HG03045 (cell line): ENCODE measurements around the gene SPNS3.

Source experiments
- ATAC-seq: cut with Tn5 transposase; IDR thresholded peaks from one replicate; pipeline ENCODE4 v1.9.1; 2021; ENCODE audit warnings: mild to moderate bottlenecking, moderate library complexity; ENCODE audit not compliant: unreplicated experiment

The SPNS3 gene

DNA sequence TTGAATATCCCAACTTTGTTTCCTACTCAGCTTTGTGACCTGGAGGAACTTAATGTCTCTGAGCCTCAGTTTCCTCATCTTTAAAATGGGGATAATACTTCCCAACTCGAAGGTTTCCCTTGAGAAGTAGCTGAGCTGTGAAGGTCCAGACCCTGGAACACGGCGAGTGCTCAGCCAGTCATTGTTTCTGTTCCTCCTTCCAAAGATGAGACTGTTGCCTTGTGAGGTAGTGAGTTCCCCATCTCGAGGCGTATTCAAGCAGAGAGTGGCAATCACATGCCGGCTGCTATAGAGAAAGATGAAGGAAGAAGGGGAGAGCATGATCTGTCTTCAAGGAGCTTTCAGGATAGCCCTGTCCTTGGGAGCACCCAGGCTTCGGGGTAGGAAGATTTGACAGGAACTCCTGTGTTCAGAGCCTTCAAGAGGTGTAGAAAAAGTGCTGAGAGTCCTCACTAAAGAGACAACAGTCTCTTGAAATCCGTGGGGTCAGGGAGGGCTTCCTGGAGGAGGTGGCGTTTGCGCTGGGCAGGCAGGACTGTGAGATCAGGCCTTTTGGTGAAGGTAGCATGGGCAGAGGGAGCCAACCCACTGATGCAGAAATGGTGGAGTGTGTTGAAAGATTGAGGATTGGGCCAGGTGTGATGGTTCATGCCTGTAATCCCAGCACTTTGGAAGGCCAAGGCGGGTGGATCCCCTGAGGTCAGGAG lies 92.1 kb downstream of the SPNS3 start:
- ATAC-seq: no peak

- no peak for ATAC-seq
Observed at GRCh38 chr17:4527134-4527533, 93.4 kb downstream of the SPNS3 start.

DNA sequence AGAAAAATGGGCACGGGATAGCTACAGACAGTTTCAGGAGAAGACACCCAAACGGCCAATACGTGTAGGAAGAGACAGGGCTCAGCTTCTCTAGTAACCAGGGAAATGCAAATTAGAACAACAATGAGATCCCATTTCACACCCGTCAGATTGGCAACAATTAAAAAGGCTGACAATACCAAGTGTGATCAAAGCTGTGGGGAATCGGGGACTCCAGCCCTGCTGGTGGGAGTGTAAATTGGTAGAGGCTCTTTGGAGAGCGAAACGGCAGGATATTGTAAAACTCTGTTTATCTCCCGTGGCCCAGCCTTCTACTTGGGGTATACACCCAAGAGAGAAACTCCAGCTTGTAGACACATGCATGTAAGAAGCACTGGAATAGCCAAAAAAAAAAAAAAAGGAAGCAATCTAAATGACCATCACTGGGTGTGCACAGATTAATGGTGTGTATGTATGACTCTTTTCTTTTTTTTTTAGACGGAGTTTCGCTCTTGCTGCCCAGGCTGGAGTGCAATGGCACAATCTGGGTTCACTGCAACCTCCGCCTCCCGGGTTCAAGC lies 93.9 kb downstream of the SPNS3 start:
- no peak for ATAC-seq

- no peak for ATAC-seq
Observed at GRCh38 chr17:4529533-4530152, 95.9 kb downstream of the SPNS3 start.

DNA sequence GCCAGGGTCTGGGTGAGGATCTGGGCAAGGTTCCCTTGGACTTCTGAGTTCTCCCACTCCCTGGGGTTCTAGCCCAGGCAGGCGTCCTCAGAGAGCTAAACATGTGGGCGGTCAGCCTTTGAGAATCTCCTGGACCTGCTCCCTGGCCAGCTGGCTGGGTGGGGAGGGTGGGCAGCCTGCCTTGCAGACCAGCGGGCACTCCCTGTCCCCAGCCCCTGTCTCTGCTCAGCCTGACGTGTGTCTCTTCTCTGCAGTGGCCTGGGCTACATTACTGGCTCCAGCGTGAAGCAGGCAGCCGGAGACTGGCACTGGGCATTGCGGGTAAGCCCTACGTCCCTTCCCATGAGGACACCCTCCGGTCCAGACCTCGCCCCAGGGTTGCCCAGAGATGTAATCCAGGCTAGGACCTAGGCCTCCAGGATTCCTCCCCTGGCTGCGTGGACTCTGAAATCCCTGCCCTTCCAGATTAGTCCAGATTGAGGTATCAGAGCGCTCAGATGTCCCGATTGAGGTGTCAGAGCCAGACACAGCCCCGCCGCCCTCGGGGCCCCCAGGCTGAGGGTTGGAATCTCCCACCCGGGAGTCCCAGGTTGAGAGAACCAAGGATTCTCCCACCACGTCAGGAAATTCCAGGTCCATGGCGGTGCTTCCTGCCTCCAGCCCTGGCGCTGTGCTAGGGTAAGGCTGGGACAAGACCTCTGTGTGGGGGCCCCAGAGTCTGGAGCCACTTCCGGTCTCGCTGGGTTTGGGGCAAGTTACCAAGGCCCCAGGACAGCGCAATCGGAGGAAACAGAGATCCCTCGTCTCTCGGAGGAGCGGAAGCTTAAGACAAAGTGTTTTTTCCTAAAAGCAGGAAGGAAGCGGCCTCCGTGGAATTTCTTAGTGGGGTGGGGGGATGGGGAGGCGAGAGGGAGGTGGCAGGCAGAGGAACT lies 97.3 kb downstream of the SPNS3 start:
- no peak for ATAC-seq

- no peak for ATAC-seq
Observed at GRCh38 chr17:4531988-4532736, 98.4 kb downstream of the SPNS3 start.

DNA sequence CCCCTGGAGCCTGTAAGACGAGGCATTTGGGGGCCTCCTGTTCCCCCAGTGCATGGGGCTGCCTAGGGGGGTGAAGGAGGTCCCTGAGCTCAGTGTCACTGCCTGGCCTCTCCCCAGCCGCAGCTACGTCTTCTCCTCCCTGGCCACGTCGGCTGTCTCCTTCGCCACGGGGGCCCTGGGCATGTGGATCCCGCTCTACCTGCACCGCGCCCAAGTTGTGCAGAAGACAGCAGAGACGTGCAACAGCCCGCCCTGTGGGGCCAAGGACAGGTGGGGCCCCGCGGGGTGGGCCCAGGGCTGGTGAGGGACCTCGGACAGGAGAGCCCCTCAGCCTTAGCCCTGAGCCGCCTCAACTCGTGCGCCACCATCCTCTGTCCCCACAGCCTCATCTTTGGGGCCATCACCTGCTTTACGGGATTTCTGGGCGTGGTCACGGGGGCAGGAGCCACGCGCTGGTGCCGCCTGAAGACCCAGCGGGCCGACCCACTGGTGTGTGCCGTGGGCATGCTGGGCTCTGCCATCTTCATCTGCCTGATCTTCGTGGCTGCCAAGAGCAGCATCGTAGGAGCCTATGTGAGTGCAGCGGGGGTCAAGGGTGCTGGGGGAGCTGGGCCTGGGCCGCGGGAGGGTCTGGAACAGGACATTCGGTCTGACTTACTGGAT lies 99.3 kb downstream of the SPNS3 start:
- ATAC-seq: no peak

DNA sequence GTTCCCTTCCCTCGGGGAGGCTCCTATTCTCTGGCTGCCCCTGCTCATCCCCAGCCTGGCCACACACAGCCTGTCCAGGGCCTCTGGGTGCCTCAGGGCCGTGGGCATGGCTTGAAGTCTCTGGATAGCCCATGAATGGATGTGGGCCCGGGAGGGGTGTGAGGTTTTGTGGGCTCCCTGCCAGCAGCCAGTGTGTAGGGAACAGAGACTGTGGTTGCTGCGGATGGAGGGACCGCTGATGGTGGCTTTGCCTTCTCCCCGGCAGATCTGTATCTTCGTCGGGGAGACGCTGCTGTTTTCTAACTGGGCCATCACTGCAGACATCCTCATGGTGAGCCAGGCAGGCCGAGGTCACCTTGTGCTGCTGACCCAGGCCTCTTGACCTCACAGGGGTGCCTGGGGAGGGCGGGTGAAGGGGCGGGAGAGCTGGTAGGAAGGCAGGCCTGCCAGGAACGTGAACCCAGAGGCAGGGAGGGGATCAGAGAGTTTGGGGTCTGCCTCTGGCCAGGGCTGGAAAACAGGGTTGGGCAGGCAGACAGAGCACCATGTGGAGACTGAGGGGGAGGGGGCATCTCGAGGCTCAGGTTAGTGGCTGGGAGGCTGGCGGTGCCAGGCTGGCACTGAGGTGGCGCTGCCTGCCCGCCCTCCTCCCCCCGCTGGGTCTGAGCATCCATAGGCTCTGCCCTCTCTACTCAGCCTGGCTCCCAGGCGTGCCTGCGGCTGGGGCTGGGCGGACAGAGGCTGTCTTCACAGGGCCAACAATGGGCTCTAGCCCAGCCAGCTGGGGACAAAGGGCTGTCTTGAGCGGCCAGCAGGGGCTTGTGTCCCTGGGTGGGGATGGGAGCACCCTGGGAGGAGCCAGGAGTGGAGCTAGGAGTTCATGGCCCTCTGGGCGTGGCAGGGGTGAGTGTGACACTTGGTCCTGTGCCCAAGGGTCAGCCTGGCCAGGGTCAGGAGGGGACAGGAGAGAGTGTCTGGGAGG lies 100.1 kb downstream of the SPNS3 start:
- ATAC-seq: no peak

- no peak for ATAC-seq
Observed at GRCh38 chr17:4534515-4534914, 100.8 kb downstream of the SPNS3 start.

DNA sequence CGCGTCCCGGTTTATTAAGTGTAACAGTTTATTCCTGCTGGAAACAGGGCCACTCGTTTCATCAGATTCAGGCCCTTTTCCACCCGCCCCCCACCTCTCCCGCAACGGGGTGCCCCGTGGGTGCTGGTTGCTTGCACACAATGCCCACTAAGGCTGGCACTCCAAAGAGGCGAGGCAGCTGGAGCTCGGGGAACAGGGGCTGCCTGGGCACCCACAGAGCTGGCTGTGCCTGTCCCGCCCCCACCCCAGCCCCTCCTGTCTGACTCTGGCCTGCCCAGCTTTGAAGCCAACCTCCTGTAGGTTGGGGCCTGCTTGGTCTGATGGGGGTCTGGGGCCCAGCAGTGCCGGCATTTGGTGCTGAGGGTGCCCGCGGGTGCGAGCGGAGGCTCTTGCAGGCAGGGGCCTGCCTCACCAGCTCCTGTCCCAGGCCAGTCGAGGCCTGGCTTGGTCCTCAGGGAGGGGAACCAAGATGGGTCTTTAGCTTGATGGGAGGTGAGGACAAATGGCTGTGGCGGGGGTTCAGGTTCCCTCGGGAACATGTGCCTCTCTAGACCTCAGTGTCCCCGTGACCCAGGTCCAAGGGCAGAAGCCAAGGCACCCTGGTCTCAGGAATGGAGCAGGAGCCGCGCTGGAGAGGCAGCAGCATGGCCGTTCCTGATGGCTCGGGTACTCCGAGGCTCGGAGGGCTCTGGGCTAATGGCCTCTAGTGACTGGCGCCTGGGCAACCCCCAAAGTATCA lies 101.4 kb downstream of the SPNS3 start:
- ATAC-seq: no peak

DNA sequence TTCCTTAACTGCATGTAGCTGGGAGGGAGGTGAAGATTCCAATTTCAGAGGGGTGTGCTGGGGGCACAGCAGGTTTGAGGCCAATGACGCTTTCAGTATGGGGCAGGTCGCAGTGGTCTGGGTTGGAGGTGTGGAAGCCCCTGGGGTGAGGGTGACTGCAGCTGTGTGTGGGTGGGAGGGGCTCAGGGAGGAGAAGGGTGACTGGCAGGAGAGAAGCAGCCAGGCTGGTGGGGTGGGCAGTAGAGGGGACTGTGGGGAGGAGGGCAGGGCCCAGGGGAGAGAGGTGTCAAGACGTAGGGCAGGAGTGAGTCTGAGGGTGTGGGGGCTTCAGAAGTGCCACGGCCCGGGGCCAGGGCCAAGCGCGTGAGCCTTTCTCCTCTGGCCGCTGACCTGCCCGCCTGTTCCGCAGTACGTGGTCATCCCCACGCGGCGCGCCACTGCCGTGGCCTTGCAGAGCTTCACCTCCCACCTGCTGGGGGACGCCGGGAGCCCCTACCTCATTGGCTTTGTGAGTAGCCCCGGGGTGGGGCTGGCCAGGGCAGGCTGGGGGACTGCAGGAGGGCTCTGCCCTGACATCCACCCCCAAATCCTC lies 102.0 kb downstream of the SPNS3 start:
- ATAC-seq: no peak

DNA sequence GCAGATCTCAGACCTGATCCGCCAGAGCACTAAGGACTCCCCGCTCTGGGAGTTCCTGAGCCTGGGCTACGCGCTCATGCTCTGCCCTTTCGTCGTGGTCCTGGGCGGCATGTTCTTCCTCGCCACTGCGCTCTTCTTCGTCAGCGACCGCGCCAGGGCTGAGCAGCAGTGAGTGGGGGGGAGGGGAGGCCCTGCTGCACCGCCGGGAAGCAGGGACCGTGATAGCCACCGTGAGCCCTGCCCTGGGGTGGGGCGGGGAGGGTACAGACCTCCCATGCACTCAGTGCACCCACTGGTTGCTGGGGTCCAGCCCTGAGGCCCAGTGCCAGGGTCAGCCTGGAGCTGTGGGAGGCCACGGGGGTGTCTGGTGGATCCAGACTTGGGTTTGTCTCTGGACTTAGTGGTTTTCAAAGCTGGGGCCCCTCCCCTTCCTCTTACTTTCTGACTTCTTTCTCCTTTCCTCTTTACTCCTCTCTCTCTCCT lies 102.6 kb downstream of the SPNS3 start:
- no peak for ATAC-seq

- no peak for ATAC-seq
Observed at GRCh38 chr17:4536742-4537411, 103.1 kb downstream of the SPNS3 start.
